Type B pancreatic cell (in vitro differentiated cells): ENCODE data around the gene TNFRSF11A. TPM values are rescaled to one million over a fixed set of nuclear protein-coding genes. Genes with fewer than 3 reads are reported as not detected.

Experiments
- DNase-seq: peaks from one replicate; pipeline ENCODE4 v3.0.0; 2021; ENCODE audit warnings: mixed read lengths; ENCODE audit not compliant: unreplicated experiment; ENCODE audit errors: extremely low spot score
- H3K27ac Mint-ChIP-seq: 2 replicates; pipeline ENCODE4 v1.8.0; 2021; ENCODE audit warnings: mild to moderate bottlenecking, mixed read lengths
- H3K27me3 Mint-ChIP-seq: 2 replicates; pipeline ENCODE4 v1.8.0; 2021; ENCODE audit warnings: mixed read lengths
- H3K36me3 Mint-ChIP-seq: 2 replicates; pipeline ENCODE4 v1.8.0; 2021; ENCODE audit warnings: mixed read lengths
- H3K4me1 Mint-ChIP-seq: one replicate; pipeline ENCODE4 v1.8.0; 2021; ENCODE audit warnings: mixed read lengths; ENCODE audit not compliant: unreplicated experiment
- H3K4me3 Mint-ChIP-seq: 2 replicates; pipeline ENCODE4 v1.8.0; 2021; ENCODE audit warnings: mild to moderate bottlenecking, mixed read lengths
- H3K9me3 Mint-ChIP-seq: 2 replicates; pipeline ENCODE4 v1.8.0; 2021; ENCODE audit warnings: mixed read lengths
- total RNA-seq: library from RNA; stranded (reverse); gene quantifications from 2 replicates; pipeline ENCODE4 v1.2.1, GENCODE V29; 2021; ENCODE audit warnings: low replicate concordance
- TF ChIP-seq, protein P1 (sequence below): fragments of 200-600 bp; sonication (generic); conservative IDR thresholded peaks from 2 replicates; pipeline ENCODE4 v1.5.0; 2021; ENCODE audit warnings: antibody characterized with exemption, mild to moderate bottlenecking

Gene TNFRSF11A
- total RNA-seq, 1 donor from 2014 or later: 3.5 TPM

DNA sequence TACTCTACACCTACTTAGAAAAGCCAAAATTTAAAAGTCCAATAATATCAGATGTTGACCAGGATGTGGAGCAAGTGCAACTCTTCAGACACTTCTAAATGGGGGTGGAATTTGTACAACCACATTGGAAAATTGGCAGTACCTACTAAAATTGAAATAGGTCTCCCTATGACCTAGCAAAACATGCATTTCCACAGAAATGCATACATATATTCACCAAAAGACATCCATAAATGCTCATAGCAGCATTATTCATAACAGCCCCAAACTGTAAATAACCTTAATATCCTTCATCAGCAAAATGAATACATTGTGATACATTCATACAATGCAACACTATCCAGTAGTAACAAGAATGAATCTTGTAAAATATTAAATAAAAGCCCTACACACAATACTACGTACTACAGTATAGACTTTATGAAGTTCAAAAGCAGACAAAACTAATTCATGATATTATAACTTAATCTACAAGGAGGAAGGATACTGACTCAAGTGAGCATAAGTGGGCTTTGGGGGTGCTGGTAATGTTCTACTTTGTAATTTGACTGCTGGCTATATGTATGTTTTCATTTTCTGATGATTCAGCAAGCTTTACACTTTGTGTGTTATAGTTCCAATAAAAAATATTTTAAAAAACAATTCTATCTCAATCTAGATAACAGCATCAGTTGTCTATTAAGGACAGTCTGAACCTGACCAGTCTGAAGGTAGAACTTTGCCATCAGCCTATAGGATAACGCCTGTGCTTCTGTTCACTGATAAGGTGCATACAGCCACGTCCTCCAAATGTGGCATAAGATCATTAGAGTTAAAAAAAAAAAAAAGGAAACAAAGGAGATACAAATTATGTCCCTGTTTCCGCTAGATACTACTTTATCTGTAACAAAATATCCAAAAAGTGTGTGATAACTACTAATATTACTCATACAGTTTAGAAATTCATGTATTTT lies 6.6 kb upstream of the TNFRSF11A start:
- Mint-ChIP-seq H3K27me3 (peaks cover 37% of the 10 kb centered on the region), H3K27ac (no peak overlapping the region), H3K36me3 (peaks cover 3% of the 10 kb centered on the region), H3K4me3 (no peak overlapping the region), H3K4me1 (no peaks in the 10 kb centered on the region), H3K9me3 (no peaks in the 10 kb centered on the region)
- TF ChIP-seq, protein P1, sequence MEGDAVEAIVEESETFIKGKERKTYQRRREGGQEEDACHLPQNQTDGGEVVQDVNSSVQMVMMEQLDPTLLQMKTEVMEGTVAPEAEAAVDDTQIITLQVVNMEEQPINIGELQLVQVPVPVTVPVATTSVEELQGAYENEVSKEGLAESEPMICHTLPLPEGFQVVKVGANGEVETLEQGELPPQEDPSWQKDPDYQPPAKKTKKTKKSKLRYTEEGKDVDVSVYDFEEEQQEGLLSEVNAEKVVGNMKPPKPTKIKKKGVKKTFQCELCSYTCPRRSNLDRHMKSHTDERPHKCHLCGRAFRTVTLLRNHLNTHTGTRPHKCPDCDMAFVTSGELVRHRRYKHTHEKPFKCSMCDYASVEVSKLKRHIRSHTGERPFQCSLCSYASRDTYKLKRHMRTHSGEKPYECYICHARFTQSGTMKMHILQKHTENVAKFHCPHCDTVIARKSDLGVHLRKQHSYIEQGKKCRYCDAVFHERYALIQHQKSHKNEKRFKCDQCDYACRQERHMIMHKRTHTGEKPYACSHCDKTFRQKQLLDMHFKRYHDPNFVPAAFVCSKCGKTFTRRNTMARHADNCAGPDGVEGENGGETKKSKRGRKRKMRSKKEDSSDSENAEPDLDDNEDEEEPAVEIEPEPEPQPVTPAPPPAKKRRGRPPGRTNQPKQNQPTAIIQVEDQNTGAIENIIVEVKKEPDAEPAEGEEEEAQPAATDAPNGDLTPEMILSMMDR: no peak
- DNase-seq: no peak

DNA sequence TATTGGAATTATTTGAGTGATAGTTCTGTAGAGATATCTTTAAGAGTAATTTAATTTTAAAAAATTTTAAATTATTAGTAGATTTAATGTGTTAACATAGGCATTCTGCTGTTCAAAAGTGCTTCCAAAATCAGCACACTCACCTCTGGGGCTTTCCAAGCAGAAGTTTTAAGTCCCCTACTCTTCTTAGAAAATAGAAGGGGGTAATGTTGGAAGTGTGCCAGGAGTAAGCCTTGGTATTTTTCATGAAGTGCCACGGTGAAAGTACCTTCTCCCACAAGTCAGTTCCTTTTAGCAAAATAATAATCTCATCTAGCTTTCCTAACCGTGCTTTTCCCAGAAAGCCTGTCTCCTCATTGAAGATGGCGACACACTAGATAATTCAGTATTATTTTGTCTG lies 3.9 kb upstream of the TNFRSF11A start:
- Mint-ChIP-seq H3K36me3 (peaks cover 3% of the 10 kb centered on the region), H3K4me3 (no peak overlapping the region), H3K9me3 (no peaks in the 10 kb centered on the region), H3K27me3 (peaks cover 57% of the 10 kb centered on the region), H3K4me1 (peaks cover 13% of the 10 kb centered on the region), H3K27ac (no peak overlapping the region)
- TF ChIP-seq, protein P1: no peak
- DNase-seq: no peak

DNA sequence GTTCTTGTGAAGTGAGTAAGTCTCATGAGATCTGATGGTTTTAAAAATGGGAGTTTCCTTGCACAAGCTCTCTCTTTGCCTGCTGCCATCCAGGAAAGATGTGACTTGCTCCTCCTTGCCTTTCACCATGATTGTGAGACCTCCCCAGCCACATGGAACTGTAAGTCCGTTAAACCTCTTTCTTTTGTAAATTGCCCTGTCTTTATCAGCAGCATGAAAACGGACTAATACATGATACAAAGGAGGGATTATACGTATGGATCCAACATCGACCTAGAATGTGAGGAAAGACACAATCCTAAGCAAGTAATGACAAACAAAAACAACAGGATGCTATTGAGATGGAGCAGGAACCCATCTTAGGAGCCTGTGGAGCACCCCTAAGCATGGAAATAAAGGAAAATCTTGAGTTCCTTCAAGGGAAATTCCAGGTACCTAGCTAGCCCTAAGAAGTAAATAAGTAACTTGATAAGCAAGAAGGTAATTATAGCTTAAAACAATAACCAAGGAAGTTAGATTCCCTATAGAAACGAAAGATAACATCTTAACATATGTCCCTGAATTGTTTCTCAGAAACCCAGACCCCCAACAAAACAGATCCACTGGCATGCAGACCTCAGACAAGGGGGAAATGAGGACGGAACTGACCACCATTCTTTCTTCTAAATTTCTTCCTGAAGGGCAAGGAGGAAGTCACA lies 1.5 kb upstream of the TNFRSF11A start:
- H3K27me3 Mint-ChIP-seq: peaks cover 68% of the 10 kb centered on the region
- peaks cover 14% of the 10 kb centered on the region for H3K4me1 Mint-ChIP-seq
- H3K4me3 Mint-ChIP-seq: peak overlapping the region; percentile 87

DNA sequence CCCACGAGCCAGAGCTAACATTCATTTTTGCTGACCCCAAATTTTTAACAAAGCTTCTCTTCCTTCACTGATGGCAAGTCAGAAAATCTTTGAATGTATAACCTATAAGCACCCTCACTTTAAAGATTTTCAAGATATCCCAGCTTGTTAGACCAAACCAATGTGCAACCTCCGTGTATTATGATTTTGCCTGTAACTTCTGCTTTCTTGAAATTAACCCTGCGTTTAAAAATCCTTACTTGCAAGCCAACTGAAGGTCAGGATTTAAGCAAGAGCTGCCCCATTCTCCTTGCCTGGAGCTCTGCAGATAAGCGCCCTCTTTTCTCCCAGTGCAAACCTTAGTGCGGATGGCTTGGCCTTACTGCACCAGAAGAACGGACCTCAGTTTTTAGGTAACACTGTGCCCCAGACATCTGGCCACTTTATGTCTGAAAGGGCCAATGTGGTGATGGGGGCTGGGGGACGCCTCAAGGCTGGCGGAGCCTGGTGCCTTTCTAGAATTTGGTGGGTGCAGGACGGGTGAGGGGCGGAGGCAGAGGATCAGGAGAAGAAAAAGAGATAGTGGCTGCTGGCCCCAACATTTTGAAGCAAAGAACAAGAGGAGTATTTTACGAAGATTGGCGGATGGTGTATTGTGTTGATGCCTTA lies 805 bp upstream of the TNFRSF11A start:
- Mint-ChIP-seq H3K27me3 (peaks cover 75% of the 10 kb centered on the region), H3K9me3 (no peaks in the 10 kb centered on the region), H3K36me3 (peaks cover 3% of the 10 kb centered on the region), H3K4me3 (peak overlapping the region; percentile 87), H3K27ac (peak overlapping the region; percentile 52), H3K4me1 (peaks cover 14% of the 10 kb centered on the region)
- TF ChIP-seq, protein P1: no peak
- no peak for DNase-seq

More for the DNA sequence above, 1.5 kb upstream of the TNFRSF11A start:
- DNase-seq: no peak
- TF ChIP-seq, protein P1: no peak
- no peaks in the 10 kb centered on the region for H3K9me3 Mint-ChIP-seq
- H3K36me3 Mint-ChIP-seq: peaks cover 3% of the 10 kb centered on the region
- no peak overlapping the region for H3K27ac Mint-ChIP-seq

DNA sequence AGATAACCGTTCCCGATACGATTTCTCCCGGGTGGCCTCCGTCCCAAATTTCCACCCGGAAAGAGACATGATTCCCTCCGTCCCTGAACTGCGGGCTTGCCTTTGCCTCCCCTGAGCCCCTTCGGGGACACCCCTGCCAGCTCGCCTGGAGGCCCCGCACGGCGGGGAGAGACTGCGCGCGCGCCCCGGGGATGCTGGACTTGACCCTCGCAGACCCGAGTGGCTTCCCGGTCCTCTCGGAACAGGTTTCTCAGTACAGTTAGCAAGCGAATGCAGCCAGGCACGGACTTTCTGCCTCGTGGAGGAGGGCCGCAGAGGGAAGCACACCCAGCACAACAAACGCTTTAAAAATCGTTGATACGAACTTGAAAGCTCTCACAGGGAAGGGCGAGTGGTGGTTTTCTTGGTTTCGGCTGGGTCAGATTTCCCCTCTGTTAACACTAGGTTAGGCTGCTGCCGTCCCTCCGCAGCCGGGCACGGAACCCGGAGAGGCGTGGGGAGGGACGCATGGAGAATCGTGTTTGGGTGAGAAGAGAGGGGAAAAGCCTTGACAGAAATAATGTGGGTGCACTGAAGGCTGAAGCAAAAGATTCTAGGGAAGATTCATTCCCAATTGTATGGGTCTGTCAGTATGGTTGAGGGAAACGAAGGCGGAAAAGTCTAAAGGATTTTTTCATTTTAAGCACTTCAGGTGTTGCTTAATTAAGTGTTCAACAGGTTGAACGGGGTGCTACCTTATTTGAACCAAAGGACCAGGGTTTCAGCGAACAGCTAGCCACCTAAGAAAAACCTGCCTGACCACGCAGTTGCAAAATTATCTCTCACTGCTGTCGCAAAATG lies 916 bp downstream of the TNFRSF11A start:
- Mint-ChIP-seq H3K36me3 (peaks cover 3% of the 10 kb centered on the region), H3K4me1 (peaks cover 19% of the 10 kb centered on the region)
- TF ChIP-seq, protein P1: no peak

More for the DNA sequence above, 916 bp downstream of the TNFRSF11A start:
- H3K27me3 Mint-ChIP-seq: peaks cover 86% of the 10 kb centered on the region
- no peak for DNase-seq
- H3K27ac Mint-ChIP-seq: peak overlapping the region; percentile 72
- no peaks in the 10 kb centered on the region for H3K9me3 Mint-ChIP-seq
- peak overlapping the region; percentile 92 for H3K4me3 Mint-ChIP-seq
